GM21825 (cell line): ENCODE results near the gene PCDHGA1.
"Not testable (repeated sequence)": the region's sequence is repeated elsewhere in the genome, so short reads cannot be mapped to it uniquely, and the experiment has no call there.

Experiments
- ATAC-seq: cut with Tn5 transposase; IDR thresholded peaks from one replicate; pipeline ENCODE4 v1.9.1; 2021; ENCODE audit warnings: mild to moderate bottlenecking, moderate library complexity; ENCODE audit not compliant: unreplicated experiment

PCDHGA1 gene

DNA sequence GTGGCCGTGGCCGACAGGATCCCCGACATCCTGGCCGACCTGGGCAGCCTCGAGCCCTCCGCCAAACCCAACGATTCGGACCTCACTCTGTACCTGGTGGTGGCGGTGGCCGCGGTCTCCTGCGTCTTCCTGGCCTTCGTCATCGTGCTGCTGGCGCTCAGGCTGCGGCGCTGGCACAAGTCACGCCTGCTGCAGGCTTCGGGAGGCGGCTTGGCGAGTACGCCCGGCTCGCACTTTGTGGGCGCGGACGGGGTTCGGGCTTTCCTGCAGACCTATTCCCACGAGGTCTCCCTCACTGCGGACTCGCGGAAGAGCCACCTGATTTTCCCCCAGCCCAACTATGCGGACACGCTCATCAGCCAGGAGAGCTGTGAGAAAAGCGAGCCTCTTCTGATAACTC lies 15.7 kb downstream of the PCDHGA1 start:
- not testable (repeated sequence) for ATAC-seq

DNA sequence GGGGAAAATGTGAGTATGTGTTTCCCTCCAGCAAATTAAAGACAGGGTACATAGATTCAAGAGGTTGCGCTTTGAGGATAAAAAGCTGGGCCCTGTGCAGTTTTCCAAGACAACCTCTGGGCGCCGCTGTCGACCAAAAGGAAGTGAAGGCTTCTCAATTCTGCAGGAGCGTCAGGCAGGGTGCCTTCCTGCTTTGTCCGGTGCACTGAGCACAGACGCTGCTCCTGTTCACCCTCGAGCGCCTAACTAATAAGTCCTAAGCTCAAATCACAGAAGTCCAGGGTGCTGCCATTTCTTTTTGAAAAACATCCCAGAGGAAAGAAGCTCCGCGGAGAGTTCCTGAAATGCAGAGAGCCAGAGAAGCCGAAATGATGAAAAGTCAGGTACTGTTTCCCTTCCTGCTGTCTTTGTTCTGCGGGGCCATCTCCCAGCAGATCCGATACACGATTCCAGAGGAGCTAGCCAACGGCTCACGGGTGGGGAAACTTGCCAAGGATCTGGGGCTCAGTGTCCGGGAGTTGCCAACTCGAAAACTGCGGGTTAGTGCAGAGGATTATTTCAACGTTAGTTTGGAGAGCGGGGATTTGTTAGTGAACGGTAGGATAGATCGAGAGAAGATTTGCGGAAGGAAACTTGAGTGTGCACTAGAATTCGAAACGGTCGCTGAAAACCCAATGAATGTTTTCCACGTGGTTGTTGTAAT lies 19.8 kb downstream of the PCDHGA1 start, which contains the start of gene PCDHGB1:
TSS of gene PCDHGB1 (plus strand) at position 183 of the 703 bp plus-strand sequence. CDS start at position 345, 162 bp downstream.
- ATAC-seq: no peak

DNA sequence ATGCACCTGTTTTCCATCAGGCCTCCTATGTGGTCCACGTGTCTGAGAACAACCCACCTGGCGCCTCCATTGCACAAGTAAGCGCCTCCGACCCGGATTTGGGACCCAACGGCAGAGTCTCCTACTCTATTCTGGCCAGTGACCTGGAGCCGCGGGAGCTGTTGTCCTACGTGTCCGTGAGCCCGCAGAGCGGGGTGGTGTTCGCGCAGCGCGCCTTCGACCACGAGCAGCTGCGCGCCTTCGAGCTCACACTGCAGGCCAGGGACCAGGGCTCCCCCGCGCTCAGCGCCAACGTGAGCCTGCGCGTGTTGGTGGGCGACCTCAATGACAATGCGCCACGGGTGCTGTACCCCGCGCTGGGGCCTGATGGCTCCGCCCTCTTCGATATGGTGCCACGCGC lies 21.3 kb downstream of the PCDHGA1 start:
- ATAC-seq: no peak

DNA sequence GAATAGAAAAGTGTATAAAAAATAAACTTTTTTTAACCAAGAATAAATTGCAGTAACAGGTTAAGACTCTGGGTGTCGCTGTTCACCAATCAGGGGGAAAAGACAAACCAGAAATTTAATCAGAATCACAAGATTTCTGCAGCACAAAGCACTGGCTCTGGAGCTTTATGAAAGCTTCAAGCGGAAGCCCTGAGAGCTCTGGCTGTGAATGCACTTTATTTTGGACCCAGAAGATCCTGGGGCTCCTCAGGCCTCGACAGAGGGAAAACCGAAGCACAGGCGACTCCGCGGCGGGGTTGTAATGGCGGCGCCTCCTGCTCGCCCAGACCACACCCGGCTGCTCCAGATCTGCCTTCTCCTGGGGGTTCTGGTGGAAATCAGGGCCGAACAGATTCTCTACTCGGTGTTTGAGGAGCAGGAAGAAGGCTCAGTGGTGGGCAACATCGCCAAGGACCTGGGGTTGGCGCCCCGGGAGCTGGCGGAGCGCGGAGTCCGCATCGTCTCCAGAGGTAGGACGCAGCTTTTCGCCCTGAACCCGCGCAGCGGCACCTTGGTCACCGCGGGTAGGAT lies 24.7 kb downstream of the PCDHGA1 start, which contains the start of gene PCDHGA4:
TSS of gene PCDHGA4 (plus strand) at position 122 of the 570 bp plus-strand sequence. CDS start at position 209, 87 bp downstream.
- no peak for ATAC-seq

DNA sequence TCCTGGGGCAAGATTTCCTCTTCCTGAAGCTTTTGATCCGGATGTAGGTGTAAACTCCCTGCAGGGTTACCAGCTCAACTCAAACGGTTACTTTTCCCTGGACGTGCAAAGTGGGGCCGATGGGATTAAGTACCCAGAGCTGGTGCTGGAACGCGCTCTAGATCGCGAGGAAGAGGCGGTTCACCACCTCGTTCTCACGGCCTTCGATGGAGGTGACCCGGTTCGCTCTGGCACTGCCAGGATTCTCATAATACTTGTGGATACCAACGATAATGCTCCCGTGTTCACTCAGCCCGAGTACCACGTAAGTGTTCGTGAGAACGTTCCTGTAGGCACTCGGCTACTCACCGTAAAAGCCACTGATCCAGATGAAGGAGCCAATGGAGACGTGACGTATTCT lies 25.3 kb downstream of the PCDHGA1 start:
- no peak for ATAC-seq

DNA sequence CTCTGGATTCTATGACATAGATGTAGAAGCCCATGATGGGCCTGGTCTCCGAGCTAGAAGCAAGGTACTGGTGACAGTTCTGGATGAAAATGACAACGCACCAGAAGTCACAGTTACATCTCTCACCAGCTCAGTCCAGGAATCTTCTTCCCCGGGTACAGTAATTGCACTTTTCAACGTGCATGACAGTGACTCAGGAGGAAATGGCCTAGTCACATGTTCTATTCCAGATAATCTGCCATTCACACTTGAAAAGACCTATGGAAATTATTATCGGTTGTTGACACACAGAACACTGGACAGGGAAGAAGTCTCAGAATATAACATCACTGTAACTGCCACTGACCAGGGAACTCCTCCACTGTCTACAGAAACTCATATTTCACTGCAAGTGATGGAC lies 25.8 kb downstream of the PCDHGA1 start:
- no peak for ATAC-seq

DNA sequence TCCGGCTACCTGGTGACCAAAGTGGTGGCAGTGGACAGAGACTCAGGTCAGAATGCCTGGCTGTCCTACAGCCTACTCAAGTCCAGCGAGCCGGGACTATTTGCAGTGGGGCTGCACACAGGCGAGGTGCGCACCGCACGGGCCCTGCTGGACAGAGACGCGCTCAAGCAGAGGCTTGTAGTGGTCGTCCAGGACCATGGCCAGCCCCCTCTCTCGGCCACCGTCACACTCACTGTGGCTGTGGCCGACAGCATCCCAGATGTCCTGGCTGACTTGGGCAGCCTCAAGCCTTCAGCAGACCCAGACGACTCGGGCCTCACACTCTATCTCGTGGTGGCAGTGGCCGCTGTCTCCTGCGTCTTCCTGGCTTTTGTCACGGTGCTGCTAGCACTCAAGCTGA lies 26.6 kb downstream of the PCDHGA1 start:
- ATAC-seq: no peak

DNA sequence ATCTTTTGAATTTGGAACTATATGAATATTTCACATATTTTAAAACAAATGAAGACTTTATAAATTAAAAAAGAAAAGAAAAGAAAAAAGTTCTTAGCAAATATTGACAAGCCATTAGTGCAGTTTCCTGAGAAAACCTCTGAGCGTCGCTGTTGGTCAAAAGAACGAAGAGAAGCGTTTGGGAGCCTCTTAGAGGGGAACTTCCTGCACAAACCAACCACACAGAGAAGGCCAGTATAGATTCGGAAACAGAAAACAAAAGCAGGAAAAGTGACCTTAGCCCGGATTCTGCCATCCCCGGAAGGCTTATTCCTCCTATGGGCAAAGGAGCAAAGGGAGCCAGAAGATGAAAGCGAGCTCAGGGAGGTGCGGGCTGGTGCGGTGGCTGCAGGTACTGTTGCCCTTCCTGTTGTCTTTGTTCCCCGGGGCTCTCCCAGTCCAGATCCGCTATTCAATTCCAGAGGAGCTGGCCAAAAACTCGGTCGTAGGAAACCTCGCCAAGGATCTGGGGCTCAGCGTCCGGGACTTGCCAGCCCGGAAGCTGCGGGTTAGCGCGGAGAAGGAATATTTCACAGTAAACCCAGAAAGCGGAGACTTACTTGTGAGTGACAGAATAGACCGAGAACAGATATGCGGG lies 29.6 kb downstream of the PCDHGA1 start, which contains the start of gene PCDHGB2:
TSS of gene PCDHGB2 (plus strand) at position 205 of the 637 bp plus-strand sequence. CDS start at position 347, 142 bp downstream.
- ATAC-seq: no peak

DNA sequence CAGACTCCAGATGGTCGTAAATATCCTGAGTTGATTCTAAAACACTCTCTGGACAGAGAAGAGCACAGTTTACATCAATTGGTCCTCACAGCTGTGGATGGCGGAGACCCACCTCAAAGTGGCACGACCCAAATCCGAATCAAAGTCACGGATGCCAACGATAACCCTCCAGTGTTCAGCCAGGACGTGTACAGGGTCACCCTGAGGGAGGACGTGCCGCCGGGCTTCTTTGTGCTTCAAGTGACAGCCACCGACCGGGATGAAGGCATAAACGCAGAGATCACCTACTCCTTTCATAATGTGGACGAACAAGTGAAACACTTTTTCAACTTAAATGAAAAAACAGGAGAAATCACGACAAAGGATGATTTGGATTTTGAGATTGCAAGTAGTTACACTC lies 30.4 kb downstream of the PCDHGA1 start:
- ATAC-seq: no peak

DNA sequence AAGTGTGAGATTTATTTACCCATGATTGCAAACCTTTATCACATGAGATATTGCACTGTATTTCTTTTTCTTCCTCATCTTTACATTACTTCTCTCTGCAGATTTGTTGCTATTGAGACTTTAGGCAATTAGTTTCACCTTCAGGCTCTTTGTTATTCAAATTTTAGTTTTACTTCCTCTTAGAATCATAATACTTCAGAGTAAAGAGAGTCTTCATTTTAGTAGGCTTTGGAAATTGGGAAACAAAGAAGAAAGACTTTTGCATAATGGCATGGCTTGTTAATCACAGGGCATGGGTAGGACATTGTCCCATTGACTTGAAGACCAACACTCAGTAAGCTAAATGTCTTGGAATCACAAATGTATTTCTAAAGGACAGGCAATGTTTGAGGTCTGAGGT lies 32.4 kb downstream of the PCDHGA1 start:
- ATAC-seq: no peak

DNA sequence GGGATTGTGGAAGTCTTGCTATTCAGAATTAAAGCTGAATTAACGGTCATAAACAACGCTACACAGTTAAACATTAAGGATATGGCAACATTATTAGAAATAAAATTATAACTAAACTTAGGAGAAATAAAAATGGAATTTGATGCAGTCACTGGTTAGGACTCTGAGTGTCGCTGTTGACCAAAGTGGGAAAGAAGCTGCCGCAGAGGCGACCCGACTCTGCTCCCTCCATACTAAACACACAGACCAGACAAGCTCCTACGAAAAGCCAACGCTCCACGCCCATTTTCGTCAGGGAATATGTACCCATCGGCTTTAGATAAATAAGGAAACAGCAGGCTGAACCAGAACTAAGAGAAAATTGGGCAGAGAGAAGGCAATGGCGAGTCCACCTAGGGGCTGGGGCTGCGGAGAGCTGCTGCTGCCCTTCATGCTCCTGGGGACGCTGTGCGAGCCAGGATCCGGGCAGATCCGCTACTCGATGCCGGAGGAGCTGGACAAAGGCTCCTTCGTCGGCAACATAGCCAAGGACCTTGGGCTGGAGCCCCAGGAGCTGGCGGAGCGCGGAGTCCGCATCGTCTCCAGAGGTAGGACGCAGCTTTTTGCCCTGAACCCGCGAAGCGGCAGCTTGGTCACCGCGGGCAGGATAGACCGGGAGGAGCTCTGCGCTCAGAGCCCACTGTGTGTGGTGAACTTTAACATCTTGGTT lies 33.8 kb downstream of the PCDHGA1 start, which contains the start of gene PCDHGA5:
TSS of gene PCDHGA5 (plus strand) at position 211 of the 709 bp plus-strand sequence. CDS start at position 380, 169 bp downstream.
- ATAC-seq: no peak

DNA sequence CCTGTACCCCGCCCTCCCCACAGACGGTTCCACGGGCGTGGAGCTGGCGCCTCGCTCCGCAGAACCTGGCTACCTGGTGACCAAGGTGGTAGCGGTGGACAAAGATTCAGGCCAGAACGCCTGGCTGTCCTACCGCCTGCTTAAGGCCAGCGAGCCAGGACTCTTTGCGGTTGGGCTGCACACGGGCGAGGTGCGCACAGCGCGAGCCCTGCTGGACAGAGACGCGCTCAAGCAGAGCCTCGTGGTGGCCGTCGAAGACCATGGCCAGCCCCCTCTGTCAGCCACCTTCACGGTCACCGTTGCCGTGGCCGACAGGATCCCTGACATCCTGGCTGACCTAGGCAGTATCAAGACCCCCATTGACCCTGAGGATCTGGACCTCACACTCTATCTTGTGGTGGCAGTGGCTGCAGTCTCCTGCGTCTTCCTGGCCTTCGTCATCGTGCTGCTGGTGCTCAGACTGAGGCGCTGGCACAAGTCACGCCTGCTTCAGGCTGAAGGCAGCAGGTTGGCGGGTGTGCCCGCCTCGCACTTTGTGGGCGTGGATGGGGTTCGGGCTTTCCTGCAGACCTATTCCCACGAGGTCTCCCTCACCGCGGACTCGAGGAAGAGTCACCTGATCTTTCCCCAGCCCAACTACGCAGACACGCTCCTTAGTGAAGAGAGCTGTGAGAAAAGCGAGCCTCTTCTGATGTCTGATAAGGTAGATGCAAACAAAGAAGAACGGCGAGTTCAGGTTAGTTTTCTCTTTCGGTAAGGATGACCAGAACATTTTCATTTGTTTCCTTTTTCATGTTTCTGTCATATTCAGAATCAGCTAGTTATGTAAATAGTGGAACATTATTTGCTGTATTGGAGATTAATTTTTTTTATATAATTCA lies 35.9 kb downstream of the PCDHGA1 start:
- ATAC-seq: no peak

DNA sequence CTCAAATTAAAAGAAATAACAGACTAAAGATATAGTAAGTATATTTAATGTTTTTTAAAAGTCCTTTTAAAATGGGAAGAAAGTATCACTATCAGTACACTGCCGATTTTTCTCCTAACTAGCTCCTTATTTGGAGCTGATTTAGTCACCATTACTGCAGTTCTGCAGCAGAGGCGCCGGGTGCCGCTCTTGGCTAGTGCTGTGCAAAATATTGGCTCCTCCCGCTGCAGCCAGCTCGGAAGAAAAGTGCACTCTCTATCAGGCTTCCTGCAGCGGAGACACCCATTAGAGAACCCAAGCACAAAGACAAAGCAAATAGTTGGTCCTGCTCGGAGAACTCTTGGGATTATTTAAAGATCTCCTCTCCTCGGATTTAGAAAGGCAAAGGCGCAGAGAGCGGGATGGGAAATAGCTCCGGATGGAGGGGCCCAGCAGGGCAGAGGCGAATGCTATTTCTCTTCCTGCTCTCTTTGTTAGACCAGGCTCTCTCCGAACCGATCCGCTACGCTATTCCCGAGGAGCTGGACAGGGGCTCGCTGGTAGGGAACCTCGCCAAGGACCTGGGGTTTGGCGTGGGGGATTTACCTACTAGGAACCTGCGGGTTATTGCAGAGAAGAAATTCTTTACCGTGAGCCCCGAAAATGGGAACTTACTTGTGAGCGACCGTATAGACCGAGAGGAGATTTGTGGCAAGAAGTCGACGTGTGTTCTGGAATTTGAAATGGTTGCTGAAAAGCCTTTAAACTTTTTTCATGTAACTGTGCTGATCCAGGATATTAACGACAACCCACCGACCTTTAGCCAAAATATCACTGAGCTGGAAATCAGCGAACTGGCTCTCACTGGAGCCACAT lies 39.9 kb downstream of the PCDHGA1 start, which contains the start of gene PCDHGB3:
TSS of gene PCDHGB3 (plus strand) at position 249 of the 855 bp plus-strand sequence. CDS start at position 402, 153 bp downstream.
- peak; percentile 70 for ATAC-seq

DNA sequence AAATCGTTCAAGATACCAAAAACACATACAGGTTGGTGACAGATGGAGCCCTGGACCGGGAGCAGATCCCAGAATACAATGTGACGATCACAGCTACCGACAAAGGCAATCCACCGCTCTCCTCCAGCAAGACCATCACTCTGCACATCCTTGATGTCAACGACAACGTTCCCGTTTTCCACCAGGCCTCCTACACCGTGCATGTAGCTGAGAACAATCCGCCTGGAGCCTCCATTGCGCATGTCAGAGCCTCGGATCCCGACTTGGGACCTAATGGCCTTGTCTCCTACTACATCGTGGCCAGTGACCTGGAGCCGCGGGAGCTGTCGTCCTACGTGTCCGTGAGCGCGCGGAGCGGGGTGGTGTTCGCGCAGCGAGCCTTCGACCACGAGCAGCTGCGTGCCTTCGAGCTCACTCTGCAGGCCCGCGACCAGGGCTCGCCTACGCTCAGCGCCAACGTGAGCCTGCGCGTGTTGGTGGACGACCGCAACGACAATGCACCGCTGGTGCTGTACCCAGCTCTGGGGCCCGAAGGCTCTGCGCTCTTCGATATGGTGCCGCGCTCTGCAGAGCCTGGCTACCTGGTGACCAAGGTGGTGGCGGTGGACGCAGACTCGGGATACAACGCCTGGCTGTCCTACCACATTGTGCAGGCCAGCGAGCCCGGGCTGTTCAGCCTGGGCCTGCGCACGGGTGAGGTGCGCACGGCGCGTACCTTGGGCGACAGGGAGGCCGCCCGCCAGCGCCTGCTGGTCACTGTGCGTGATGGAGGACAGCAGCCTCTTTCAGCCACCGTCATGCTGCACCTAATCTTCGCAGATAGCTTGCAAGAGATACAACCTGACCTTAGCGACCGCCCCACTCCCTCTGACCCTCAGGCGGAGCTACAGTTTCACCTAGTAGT lies 41.5 kb downstream of the PCDHGA1 start:
- no peak for ATAC-seq

DNA sequence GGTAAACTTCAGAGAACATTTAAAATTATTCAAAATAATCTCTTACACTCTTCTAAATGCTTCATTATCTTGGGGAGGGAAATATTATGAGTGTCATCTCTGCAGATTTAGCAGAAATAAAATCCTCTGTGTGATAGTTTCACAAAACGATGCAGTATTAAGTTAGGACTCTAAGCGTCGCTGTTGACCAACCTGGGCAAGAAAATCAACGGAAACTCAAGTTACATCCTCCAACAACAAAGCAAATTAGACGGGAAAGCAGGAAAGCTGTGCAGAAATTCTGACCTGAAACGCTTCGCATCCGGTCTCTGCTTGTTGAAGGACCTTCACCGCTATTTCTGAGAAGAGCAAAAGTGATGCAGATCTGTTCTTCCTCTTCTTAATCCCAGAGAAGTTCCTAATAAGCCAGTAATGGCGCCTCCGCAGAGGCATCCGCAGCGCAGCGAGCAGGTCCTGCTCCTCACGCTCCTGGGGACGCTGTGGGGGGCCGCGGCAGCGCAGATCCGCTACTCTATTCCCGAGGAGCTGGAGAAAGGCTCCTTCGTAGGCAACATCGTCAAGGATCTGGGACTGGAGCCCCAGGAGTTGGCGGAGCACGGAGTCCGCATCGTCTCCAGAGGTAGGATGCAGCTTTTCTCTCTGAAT lies 43.5 kb downstream of the PCDHGA1 start, which contains the start of gene PCDHGA6:
TSS of gene PCDHGA6 (plus strand) at position 219 of the 645 bp plus-strand sequence. CDS start at position 412, 193 bp downstream.
- ATAC-seq: no peak

DNA sequence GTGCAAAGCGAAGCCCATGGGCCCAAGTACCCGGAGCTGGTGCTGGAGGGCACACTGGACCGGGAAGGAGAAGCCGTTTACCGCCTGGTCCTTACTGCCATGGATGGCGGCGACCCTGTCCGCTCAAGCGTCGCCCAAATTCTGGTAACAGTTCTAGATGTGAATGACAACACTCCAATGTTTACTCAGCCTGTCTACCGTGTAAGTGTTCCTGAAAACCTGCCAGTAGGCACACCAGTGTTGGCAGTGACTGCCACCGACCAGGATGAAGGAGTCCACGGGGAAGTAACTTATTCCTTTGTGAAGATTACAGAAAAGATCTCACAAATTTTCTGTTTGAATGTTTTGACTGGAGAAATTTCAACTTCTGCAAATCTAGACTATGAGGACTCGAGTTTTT lies 44.3 kb downstream of the PCDHGA1 start:
- ATAC-seq: no peak

DNA sequence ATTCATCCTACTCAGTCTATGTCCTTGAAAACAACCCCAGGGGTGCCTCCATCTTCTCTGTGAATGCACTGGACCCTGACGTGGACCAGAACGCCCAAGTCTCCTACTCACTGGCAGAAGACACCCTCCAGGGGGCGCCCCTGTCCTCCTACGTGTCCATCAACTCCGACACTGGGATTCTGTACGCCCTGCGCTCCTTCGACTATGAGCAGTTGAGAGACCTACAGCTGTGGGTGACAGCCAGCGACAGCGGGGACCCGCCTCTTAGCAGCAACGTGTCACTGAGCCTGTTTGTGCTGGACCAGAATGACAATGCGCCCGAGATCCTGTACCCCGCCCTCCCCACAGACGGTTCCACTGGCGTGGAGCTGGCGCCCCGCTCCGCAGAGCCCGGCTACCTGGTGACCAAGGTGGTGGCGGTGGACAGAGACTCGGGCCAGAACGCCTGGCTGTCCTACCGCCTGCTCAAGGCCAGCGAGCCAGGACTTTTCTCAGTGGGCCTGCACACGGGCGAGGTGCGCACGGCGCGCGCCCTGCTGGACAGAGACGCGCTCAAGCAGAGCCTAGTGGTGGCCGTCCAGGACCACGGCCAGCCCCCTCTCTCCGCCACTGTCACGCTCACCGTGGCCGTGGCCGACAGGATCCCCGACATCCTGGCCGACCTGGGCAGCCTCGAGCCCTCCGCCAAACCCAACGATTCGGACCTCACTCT lies 45.3 kb downstream of the PCDHGA1 start:
- not testable (repeated sequence) for ATAC-seq
